SK-N-SH (cell line): Measurements from ENCODE around the gene CDV3.

ENCODE experiments used
- CTCF ChIP-seq: fragments of 200-600 bp; sonication (generic); IDR thresholded peaks from 2 replicates; pipeline ENCODE4 v1.6.1; 2017; ENCODE audit warnings: antibody characterized with exemption, mild to moderate bottlenecking, moderate library complexity
- FOSL2 ChIP-seq: IDR thresholded peaks from 2 replicates; pipeline ENCODE4 v1.4.0; 2012; ENCODE audit warnings: low read depth, mild to moderate bottlenecking, moderate library complexity, borderline replicate concordance
- GABPA ChIP-seq: IDR thresholded peaks from 2 replicates; pipeline ENCODE4 v1.4.0; 2012; ENCODE audit warnings: low read depth, mild to moderate bottlenecking
- GATA2 ChIP-seq: sonication (generic); formaldehyde crosslinking; IDR thresholded peaks from 2 replicates; pipeline ENCODE4 v1.5.0; 2020; ENCODE audit warnings: mild to moderate bottlenecking, missing genetic modification reagents
- JUND ChIP-seq: IDR thresholded peaks from 2 replicates; pipeline ENCODE4 v1.4.0; 2012
- MEF2A ChIP-seq: IDR thresholded peaks from 2 replicates; pipeline ENCODE4 v1.4.0; 2012; ENCODE audit warnings: low read depth, borderline replicate concordance
- NRF1 ChIP-seq: IDR thresholded peaks from 2 replicates; pipeline ENCODE4 v1.6.1; 2012; ENCODE audit warnings: low read depth, mild to moderate bottlenecking, low read length
- POLR2AphosphoS5 ChIP-seq: IDR thresholded peaks from 2 replicates; pipeline ENCODE4 v1.6.1; 2012; ENCODE audit warnings: low read depth, low read length
- RCOR1 ChIP-seq: fragments of 150-350 bp; IDR thresholded peaks from 2 replicates; pipeline ENCODE4 v1.6.1; 2017; ENCODE audit warnings: antibody characterized with exemption, low read length
- RFX5 ChIP-seq: IDR thresholded peaks from 2 replicates; pipeline ENCODE4 v1.6.1; 2012; ENCODE audit warnings: mild to moderate bottlenecking, improper control_type of control experiment, low read length
- SIN3A ChIP-seq: IDR thresholded peaks from 2 replicates; pipeline ENCODE4 v1.6.1; 2012; ENCODE audit warnings: low read depth, mild to moderate bottlenecking, low read length, moderate library complexity, borderline replicate concordance
- TAF1 ChIP-seq: IDR thresholded peaks from 2 replicates; pipeline ENCODE4 v1.6.1; 2012; ENCODE audit warnings: low read depth, mild to moderate bottlenecking, low read length, moderate library complexity, borderline replicate concordance

GRCh38 chr3:133591271-133591742 is 17.8 kb downstream of the CDV3 start:
- TF ChIP-seq GATA2 (CRISPR knock-in tag) (no peak), NRF1 (no peak), CTCF (no peak), RCOR1 (no peak), SIN3A (no peak), TAF1 (no peak), GABPA (no peak), POLR2AphosphoS5 (no peak), MEF2A (no peak), RFX5 (no peak), FOSL2 (peak; percentile 37; the same call in 1 of the 2 replicates), JUND (peak; percentile 67)
